OCI-LY3 (cell line): ENCODE measurements around the gene MYL7.

Source experiments
- H2AFZ ChIP-seq: fragments of 200-600, 300-600 bp; shearing (Covaris generic); 2 replicates; pipeline ENCODE4 v1.6.0; 2014; ENCODE audit warnings: antibody characterized with exemption, low read depth, low read length
- H3K27ac ChIP-seq: fragments of 200-600, 300-600 bp; sonication (generic); 2 replicates; pipeline ENCODE4 v1.5.1; 2014; ENCODE audit warnings: mild to moderate bottlenecking, low read length, moderate library complexity, mixed read lengths
- H3K27me3 ChIP-seq: fragments of 200-600, 300-600 bp; sonication (generic); 2 replicates; pipeline ENCODE4 v1.6.1; 2014; ENCODE audit warnings: low read depth, low read length, mixed read lengths
- H3K36me3 ChIP-seq: fragments of 200-600, 300-600 bp; sonication (generic); replicated peaks from 2 replicates; pipeline ENCODE3; 2014; ENCODE audit warnings: low read depth, low read length, mixed read lengths
- H3K4me1 ChIP-seq: fragments of 300-600, 200-600 bp; sonication (generic); 2 replicates; pipeline ENCODE4 v1.6.1; 2014; ENCODE audit warnings: low read length, mixed read lengths
- H3K4me2 ChIP-seq: fragments of 200-600, 300-600 bp; sonication (generic); 2 replicates; pipeline ENCODE4 v1.6.1; 2014; ENCODE audit warnings: low read length, mixed read lengths
- H3K4me3 ChIP-seq: fragments of 300-600, 200-600 bp; sonication (generic); 2 replicates; pipeline ENCODE4 v1.5.1; 2014; ENCODE audit warnings: antibody characterized with exemption, mild to moderate bottlenecking, low read length, moderate library complexity
- H3K79me2 ChIP-seq: fragments of 300-600, 200-600 bp; shearing (Covaris generic); 2 replicates; pipeline ENCODE4 v1.6.1; 2014; ENCODE audit warnings: mild to moderate bottlenecking, low read length, mixed read lengths
- H3K9ac ChIP-seq: fragments of 300-600, 200-600 bp; shearing (Covaris generic); 2 replicates; pipeline ENCODE4 v1.6.0; 2014; ENCODE audit warnings: mild to moderate bottlenecking, low read length, moderate library complexity
- H3K9me3 ChIP-seq: fragments of 200-600, 300-600 bp; shearing (Covaris generic); 2 replicates; pipeline ENCODE4 v1.6.1; 2014; ENCODE audit warnings: low read length, mixed read lengths; ENCODE audit not compliant: insufficient read depth
- H4K20me1 ChIP-seq: fragments of 200-600, 300-600 bp; sonication (generic); 2 replicates; pipeline ENCODE4 v1.6.1; 2016; ENCODE audit warnings: low read length, mixed read lengths; ENCODE audit not compliant: insufficient read depth
- EZH2phosphoT487 ChIP-seq: fragments of 200-600 bp; shearing (Covaris generic); IDR thresholded peaks from 2 replicates; pipeline ENCODE4 v1.6.1; 2018; ENCODE audit warnings: antibody characterized with exemption, mixed run types, low read depth
- TF ChIP-seq, protein P1 (sequence below): fragments of 200-600, 300-600 bp; sonication (generic); IDR thresholded peaks from 2 replicates; pipeline ENCODE4 v1.5.1; 2014; ENCODE audit warnings: antibody characterized with exemption, low read length, low read depth

The MYL7 gene

DNA sequence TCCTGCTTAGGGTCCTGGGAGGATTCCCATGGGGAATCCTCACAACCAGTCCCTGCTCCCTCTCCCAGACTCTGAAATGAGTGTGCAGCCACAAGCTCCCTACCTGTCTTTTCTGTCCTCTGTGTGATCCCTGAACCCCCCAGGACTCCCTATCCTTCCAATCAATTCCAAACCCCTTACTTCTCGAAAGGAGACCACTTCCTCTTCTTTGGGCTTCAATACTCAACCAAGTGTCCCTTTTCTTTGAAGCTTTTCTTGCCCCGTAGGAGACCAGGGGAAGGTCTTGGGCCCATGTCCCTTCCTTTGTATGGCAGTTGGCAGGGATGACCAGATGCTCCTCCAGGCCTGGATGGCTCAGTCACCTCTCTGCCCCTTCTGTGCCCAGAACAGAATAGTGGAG lies 35.3 kb downstream of the MYL7 start:
- no peak for TF ChIP-seq EZH2phosphoT487
- TF ChIP-seq, protein P1, sequence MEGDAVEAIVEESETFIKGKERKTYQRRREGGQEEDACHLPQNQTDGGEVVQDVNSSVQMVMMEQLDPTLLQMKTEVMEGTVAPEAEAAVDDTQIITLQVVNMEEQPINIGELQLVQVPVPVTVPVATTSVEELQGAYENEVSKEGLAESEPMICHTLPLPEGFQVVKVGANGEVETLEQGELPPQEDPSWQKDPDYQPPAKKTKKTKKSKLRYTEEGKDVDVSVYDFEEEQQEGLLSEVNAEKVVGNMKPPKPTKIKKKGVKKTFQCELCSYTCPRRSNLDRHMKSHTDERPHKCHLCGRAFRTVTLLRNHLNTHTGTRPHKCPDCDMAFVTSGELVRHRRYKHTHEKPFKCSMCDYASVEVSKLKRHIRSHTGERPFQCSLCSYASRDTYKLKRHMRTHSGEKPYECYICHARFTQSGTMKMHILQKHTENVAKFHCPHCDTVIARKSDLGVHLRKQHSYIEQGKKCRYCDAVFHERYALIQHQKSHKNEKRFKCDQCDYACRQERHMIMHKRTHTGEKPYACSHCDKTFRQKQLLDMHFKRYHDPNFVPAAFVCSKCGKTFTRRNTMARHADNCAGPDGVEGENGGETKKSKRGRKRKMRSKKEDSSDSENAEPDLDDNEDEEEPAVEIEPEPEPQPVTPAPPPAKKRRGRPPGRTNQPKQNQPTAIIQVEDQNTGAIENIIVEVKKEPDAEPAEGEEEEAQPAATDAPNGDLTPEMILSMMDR, result no peak
- H3K27ac ChIP-seq, result no peak overlapping the region
- H3K27me3 ChIP-seq, result no peaks in the 10 kb centered on the region
- H3K4me2 ChIP-seq, result no peak overlapping the region
- no peaks in the 10 kb centered on the region for H4K20me1 ChIP-seq
- H3K4me3 ChIP-seq, result no peak overlapping the region
- no peak overlapping the region for H2AFZ ChIP-seq
- no peaks in the 10 kb centered on the region for H3K9me3 ChIP-seq
- no peak overlapping the region for H3K9ac ChIP-seq
- no peaks in the 10 kb centered on the region for H3K36me3 ChIP-seq
- H3K4me1 ChIP-seq, result peaks cover 11% of the 10 kb centered on the region
- no peaks in the 10 kb centered on the region for H3K79me2 ChIP-seq

DNA sequence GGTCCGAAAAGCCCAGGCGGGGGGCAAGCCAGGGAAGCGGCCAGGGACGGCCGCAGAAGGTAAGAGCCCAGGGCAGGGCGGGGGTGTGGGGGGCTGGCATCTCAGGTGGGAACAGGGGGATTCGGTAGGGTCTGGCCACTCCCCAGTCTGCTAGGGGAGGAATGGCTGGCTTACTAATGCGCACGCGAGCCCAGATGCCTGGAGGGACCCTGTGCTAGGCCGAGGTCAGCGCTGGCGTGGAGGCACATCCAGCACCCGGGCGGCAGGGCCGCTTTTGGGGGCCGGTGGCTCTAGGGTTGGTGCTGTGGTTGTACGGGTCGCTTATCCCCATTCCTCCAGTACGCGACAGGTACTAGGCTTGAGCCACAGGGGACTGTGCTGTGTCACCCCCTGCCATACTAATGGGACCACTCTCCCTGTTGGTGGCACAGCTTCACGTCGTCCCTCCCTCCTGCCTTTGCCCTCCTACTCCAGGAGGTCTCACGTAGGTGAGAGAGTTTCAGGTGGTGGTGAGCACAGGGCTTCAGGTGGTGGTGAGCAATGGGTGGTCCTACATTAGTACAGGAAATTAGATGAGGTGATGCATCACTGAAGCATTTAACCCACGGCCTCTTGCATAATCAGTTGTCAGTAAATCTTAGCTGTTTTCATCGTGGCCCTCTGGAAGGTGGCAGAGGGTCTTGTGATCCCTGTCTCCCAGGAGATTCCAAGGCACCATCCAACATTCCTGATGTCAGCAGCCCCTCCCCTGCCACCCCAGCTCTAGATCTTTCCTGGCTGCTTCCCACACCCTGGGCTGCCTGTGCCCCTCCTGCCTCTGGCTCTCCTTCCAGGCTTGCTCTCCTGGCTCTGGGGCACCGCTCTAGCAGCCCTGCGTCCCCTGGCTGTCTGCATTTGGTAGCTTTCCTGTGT lies 36.0 kb downstream of the MYL7 start:
- H3K9ac ChIP-seq, result no peak overlapping the region
- no peak overlapping the region for H3K4me2 ChIP-seq
- H2AFZ ChIP-seq, result no peak overlapping the region
- TF ChIP-seq, protein P1, result no peak
- TF ChIP-seq EZH2phosphoT487, result no peak
- no peaks in the 10 kb centered on the region for H3K27me3 ChIP-seq
- no peaks in the 10 kb centered on the region for H3K9me3 ChIP-seq
- H3K4me3 ChIP-seq, result no peak overlapping the region
- H4K20me1 ChIP-seq, result no peaks in the 10 kb centered on the region
- H3K36me3 ChIP-seq, result no peaks in the 10 kb centered on the region
- H3K4me1 ChIP-seq, result peaks cover 17% of the 10 kb centered on the region
- no peaks in the 10 kb centered on the region for H3K79me2 ChIP-seq
- H3K27ac ChIP-seq, result no peak overlapping the region

DNA sequence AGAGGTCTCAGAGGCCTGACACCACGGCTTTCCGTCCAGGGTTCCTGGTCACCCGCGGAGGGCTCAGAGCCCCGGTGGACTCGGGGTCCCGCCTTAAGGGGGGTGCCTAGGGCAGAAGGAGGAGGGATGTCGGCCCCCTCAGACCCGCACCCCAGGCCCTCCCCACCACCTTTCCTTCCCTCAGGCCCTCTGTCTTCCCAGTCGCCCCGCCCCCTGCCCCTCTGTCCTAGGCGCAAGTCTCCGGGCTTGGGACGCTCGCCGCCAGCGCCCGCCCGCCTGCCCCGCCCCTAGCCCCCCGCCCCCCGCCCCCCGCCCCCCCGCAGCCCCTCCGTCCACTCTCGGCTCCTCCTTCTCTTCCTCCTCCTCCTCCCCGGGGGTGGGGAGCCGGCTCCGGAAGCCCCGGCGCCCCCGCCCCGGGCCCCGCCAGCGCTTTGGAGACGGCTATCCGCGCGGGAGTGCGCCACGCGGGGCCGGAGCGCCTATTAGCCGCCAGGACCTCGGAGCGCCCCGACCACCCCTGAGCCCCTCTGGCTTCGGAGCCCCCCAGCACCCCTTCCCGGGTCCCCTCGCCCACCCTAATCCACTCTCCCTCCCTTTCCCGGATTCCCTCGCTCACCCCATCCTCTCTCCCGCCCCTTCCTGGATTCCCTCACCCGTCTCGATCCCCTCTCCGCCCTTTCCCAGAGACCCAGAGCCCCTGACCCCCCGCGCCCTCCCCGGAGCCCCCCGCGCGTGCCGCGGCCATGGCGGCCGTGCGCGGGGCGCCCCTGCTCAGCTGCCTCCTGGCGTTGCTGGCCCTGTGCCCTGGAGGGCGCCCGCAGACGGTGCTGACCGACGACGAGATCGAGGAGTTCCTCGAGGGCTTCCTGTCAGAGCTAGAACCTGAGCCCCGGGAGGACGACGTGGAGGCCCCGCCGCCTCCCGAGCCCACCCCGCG lies 36.9 kb downstream of the MYL7 start, which contains the start of gene AEBP1:
TSS of gene AEBP1 (plus strand) at position 423 of the 937 bp plus-strand sequence. CDS start at position 744, 321 bp downstream.
- H3K79me2 ChIP-seq, result no peaks in the 10 kb centered on the region

More for the DNA sequence above, 36.9 kb downstream of the MYL7 start, which contains the start of gene AEBP1:
- no peaks in the 10 kb centered on the region for H3K27me3 ChIP-seq
- H3K9me3 ChIP-seq, result no peaks in the 10 kb centered on the region
- H3K4me2 ChIP-seq, result no peak within 1 kb of the TSS
- H4K20me1 ChIP-seq, result no peaks in the 10 kb centered on the region
- H3K4me1 ChIP-seq, result peaks cover 17% of the 10 kb centered on the region
- no peak within 1 kb of the TSS for H2AFZ ChIP-seq
- TF ChIP-seq, protein P1, result no peak
- no peak for TF ChIP-seq EZH2phosphoT487
- H3K4me3 ChIP-seq, result no peak within 1 kb of the TSS
- no peak within 1 kb of the TSS for H3K27ac ChIP-seq
- no peak within 1 kb of the TSS for H3K9ac ChIP-seq
- H3K36me3 ChIP-seq, result no peaks in the 10 kb centered on the region
